G401 (cell line): Measurements from ENCODE around the gene GAR1. TPM values are rescaled to one million over a fixed set of nuclear protein-coding genes. Genes with fewer than 3 reads are reported as not detected.
"Not testable (repeated sequence)": the region's sequence is repeated elsewhere in the genome, so short reads cannot be mapped to it uniquely, and the experiment has no call there.

Source experiments
- DNase-seq: peaks from one replicate; pipeline ENCODE4 v3.0.0-alpha.2; 2015; ENCODE audit warnings: low spot score
- in situ Hi-C: cut with HindIII; loops from 2 replicates; pipeline ENCODE4 v1.10.0; 2016; ENCODE audit warnings: low sequenced_read_pairs, mixed read lengths
- total RNA-seq: library from RNA; depleted of rRNA; stranded (reverse); fragments of >200 nt; shearing (Covaris generic); gene quantifications from 2 replicates; pipeline ENCODE4 v1.2.3, GENCODE V29; 2014

The GAR1 gene
- total RNA-seq, 1 experiment from 2014 or later = 23.1 TPM

DNA sequence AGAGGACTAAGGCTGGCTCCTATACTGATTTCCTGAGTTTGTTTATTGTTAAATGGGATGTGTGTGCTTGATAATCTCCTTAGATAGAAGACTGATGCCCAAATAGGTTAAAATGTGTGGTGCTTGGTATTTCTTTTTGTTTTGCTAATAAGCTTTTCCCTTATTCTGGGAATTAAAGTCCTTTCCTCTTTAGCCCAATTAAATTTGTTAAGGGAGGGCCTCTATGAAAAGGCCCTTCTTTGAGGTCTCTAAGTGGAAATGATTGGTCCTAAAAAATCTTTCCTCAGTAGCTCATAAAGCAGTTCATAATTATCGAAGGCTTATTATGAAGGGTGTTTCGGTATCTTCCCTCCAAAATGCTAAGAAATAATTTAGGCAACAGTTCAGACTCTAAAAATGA lies 12.1 kb downstream of the GAR1 start, which contains the start of gene RRH:
TSS of gene RRH (plus strand) at position 301 of the 400 bp plus-strand sequence. CDS start at position 357, 56 bp downstream.
- no peak for DNase-seq

GRCh38 chr4:109833756-109834155 lies 18.2 kb downstream of the GAR1 start:
- in situ Hi-C loops = no loop called here
- no peak for DNase-seq

More for the DNA sequence above, 12.1 kb downstream of the GAR1 start, which contains the start of gene RRH:
- in situ Hi-C loops = no loop called here

GRCh38 chr4:109836985-109837384 lies 21.4 kb downstream of the GAR1 start:
- in situ Hi-C loops = no loop called here
- no peak for DNase-seq

- in situ Hi-C loops = no loop called here
- no peak for DNase-seq
These were observed 31.0 kb downstream of the GAR1 start for GRCh38 chr4:109846395-109847098.

DNA sequence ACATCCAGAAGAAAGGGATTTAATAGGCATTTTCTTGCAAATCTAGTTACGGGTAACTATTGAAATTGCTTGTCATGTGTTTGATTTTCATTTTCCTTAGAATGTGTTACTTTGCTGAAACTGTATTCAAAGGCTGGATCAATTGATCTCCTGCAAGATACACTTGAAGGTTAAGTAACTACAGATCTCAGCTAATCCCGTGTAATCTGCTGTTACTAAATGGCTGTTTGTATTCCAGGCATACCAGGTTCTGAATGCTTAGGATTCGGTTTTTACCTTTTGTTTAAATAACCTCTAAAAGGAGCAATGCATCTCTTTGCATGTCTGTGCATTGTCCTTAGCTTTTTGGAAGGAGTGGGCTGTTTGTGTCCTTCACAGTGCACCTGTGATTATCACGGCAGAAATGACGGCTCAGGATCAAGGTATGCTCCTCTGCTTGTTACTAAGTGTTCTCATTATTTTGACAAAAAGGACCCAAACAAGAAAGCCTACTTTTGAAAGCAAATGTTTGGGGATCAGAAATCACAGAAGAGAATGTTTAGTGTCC lies 32.4 kb downstream of the GAR1 start, which contains the start of gene LRIT3:
TSS of gene LRIT3 (plus strand) at position 212 of the 547 bp plus-strand sequence. CDS start at position 307, 95 bp downstream.
- in situ Hi-C loops = no loop called here
- DNase-seq = no peak

DNA sequence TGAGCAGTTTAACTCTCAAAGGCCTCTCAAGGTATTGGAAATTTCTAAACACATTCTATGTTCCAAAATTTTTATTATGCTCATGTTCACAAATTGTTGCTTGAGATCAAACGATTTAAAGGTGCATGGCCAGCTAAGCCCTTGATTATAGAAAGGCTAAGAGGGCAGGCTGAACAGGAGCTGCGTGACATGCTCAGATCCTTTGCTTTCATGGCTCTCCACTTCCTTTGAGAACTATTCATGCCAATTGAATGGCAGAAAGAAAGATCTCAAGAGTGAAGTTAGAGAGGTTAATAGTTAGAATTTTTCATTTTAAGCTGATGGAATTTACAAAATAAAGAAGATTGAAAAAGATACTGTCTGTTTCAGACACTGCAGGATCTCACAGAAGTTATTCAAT lies 32.9 kb downstream of the GAR1 start:
- in situ Hi-C loops = no loop called here

GRCh38 chr4:109850601-109851000 lies 35.0 kb downstream of the GAR1 start:
- DNase-seq = no peak
- in situ Hi-C loops = no loop called here

More for the DNA sequence above, 32.9 kb downstream of the GAR1 start:
- no peak for DNase-seq

DNA sequence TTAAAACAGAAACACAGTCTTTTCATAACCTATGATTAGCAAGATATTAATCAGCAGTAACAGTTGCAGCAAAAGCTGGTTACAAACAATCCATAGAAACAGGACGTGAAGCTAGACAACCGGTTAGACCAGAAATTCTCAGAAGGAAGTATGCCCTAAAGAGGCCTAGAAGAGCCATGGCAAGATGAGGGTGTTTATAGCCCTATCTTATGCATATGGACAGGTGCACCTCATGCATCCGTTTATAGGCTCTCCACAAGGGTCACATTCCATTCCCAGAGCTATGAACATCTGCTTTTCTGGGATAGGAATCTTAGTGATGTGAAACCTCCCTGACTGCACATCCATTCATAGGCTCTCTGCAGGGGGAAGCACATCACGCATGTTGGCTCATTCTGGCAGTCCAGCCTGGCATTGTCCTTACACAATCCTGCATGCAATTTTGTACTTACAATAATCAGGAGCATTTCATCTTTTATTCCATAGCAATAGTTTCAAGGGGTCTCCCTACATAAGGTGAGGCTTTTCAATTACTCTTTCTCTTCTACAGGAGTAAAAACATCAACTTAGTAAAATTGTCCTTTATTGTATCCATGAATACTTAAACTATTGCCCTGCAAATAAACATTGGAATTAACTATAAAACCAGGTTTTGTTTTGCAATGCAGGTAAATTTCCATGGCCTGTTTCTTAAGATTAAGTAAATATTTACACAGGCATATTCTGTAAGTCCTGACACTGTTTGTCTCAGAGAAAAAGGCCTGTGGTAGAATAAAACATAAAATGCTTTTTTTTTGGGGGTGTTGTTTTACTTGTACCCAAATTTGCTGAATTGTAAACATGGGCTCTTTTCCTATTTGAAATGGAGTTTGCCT lies 44.1 kb downstream of the GAR1 start:
- DNase-seq, in situ Hi-C loops: not testable (repeated sequence)

DNA sequence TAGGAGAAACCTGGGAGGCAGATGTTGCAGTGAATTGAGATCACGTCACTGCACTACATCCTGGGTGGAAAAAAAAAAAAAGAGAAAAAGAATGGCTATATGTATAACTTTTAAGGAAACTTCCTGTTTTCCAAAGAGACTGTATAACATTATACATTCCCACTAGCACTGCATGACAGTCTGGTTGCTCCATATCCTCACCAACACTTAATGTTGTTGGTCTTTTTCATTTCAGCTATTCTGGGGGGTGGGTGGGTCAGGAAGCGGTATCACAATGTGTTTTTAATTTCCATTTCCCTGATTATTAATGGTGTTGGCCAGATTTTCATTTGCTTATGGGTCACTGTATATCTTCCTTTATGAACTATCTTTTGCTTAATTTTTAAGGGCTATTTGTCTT lies 45.7 kb downstream of the GAR1 start:
- no peak for DNase-seq

GRCh38 chr4:109861916-109862511 lies 46.5 kb downstream of the GAR1 start:
- in situ Hi-C loops = no loop called here
- DNase-seq = no peak

More for the DNA sequence above, 45.7 kb downstream of the GAR1 start:
- in situ Hi-C loops = no loop called here

DNA sequence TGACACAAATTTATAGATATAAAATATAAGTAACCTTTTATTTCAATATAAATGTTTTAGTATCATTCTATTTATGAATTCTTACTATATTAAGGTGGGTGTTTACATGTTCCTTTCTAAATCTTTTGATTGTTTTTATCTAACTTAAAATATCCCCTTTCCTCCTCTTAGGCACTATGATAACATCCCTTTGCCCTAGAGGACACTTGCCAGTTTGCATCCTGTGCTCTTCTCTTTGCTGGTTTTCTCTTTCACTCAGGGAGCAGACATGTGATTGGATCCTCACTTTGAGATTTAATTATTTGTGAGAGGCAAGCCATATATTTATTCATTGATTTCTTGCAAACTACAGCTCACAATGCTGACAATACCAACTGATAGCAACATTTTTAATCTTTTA lies 48.6 kb downstream of the GAR1 start:
- no peak for DNase-seq
- in situ Hi-C loops = no loop called here

- in situ Hi-C loops = no loop called here
These were observed 54.5 kb downstream of the GAR1 start for GRCh38 chr4:109870061-109870460.

DNA sequence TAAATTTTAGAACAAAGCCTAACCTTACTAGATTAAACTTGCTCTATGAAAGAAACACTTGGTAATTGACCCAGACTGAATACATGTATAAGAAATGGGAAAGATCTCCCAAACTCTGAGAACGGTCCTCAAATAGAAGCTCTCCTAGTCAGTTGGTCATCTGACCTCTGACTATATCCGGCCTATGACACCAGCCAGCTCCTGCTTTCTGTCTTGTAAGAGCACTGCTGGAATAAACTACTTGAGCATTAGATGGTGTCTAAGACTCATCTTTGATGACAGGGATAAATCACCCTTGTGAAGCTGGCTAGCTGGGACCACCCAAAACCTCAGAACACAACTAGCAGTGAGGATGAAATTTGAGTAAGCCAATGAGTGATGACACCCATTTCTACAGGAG lies 56.5 kb downstream of the GAR1 start:
- in situ Hi-C loops = no loop called here

More at GRCh38 chr4:109870061-109870460, 54.5 kb downstream of the GAR1 start:
- DNase-seq = no peak

GRCh38 chr4:109872950-109873656 lies 57.5 kb downstream of the GAR1 start:
- in situ Hi-C loops = no loop called here
- no peak for DNase-seq

More for the DNA sequence above, 56.5 kb downstream of the GAR1 start:
- no peak for DNase-seq

GRCh38 chr4:109873791-109874514 lies 58.4 kb downstream of the GAR1 start:
- in situ Hi-C loops = no loop called here
- no peak for DNase-seq
